Mucosa of rectum (tissue), 2 donors: ENCODE results near the gene RAB27B.
A peak's percentile ranks its signal among the peaks of the same experiment; 100 is the strongest.
"Not testable (repeated sequence)": the region's sequence is repeated elsewhere in the genome, so short reads cannot be mapped to it uniquely, and the experiment has no call there.

ENCODE experiments used
- H3K27ac ChIP-seq, 2 donors: one replicate each; pipeline ENCODE4 v1.7.0; 2013; ENCODE audit warnings: inconsistent platforms in 2 of 2, low read depth in 2 of 2, low read length in 2 of 2
- H3K27me3 ChIP-seq, 2 donors: one replicate each; pipeline ENCODE4 v1.7.0; 2013; ENCODE audit warnings: low read length in 2 of 2; ENCODE audit not compliant: control insufficient read depth in 2 of 2, insufficient read depth in 2 of 2
- H3K36me3 ChIP-seq, 2 donors: one replicate each; pipeline ENCODE4 v1.7.0; 2013; ENCODE audit warnings: low read length in 2 of 2; ENCODE audit not compliant: control insufficient read depth in 2 of 2, insufficient read depth in 2 of 2
- H3K4me1 ChIP-seq, 2 donors: one replicate each; pipeline ENCODE4 v1.7.0; 2013; ENCODE audit warnings: low read length in 2 of 2, mild to moderate bottlenecking in 1 of 2; ENCODE audit not compliant: control insufficient read depth in 2 of 2, insufficient read depth in 2 of 2
- H3K4me3 ChIP-seq, 2 donors: one replicate each; pipeline ENCODE4 v1.7.0; 2013; ENCODE audit warnings: low read length in 2 of 2
- H3K9ac ChIP-seq, 2 donors: one replicate each; pipeline ENCODE4 v1.7.0; 2013; ENCODE audit warnings: low read length in 2 of 2, low read depth in 1 of 2, mild to moderate bottlenecking in 1 of 2
- H3K9me3 ChIP-seq, 2 donors: one replicate each; pipeline ENCODE4 v1.7.0; 2013; ENCODE audit warnings: low read length in 2 of 2; ENCODE audit not compliant: control insufficient read depth in 2 of 2
- donor health status: healthy.
- donor health status: Normal muscosa, but diverticular disease.

Gene RAB27B

GRCh38 chr18:54813305-54813704 is 15.0 kb upstream of the RAB27B start:
- Histone ChIP-seq H3K36me3 (no peaks in the 10 kb centered on the region), H3K4me1 (no peaks in the 10 kb centered on the region), H3K9ac (no peak overlapping the region), H3K4me3 (no peak overlapping the region), H3K9me3 (no peaks in the 10 kb centered on the region), H3K27me3 (no peaks in the 10 kb centered on the region), H3K27ac (no peak overlapping the region)

GRCh38 chr18:54813977-54814565 is 14.2 kb upstream of the RAB27B start:
- no peaks in the 10 kb centered on the region for H3K9me3 ChIP-seq
- H3K36me3 ChIP-seq, result no peaks in the 10 kb centered on the region
- no peaks in the 10 kb centered on the region for H3K27me3 ChIP-seq
- no peak overlapping the region for H3K9ac ChIP-seq
- H3K4me3 ChIP-seq, result no peak overlapping the region
- no peaks in the 10 kb centered on the region for H3K4me1 ChIP-seq
- no peak overlapping the region for H3K27ac ChIP-seq

GRCh38 chr18:54815086-54815485 is 13.2 kb upstream of the RAB27B start:
- no peaks in the 10 kb centered on the region for H3K9me3 ChIP-seq
- H3K4me1 ChIP-seq, result no peaks in the 10 kb centered on the region
- no peak overlapping the region for H3K4me3 ChIP-seq
- no peaks in the 10 kb centered on the region for H3K36me3 ChIP-seq
- H3K27ac ChIP-seq, result no peak overlapping the region
- no peak overlapping the region for H3K9ac ChIP-seq
- no peaks in the 10 kb centered on the region for H3K27me3 ChIP-seq

- H3K27ac ChIP-seq, H3K4me3 ChIP-seq, H3K9ac ChIP-seq, H3K9me3 ChIP-seq, H3K27me3 ChIP-seq, H3K36me3 ChIP-seq, H3K4me1 ChIP-seq: not testable (repeated sequence)
Measured at GRCh38 chr18:54820785-54821275, 7.4 kb upstream of the RAB27B start.

DNA sequence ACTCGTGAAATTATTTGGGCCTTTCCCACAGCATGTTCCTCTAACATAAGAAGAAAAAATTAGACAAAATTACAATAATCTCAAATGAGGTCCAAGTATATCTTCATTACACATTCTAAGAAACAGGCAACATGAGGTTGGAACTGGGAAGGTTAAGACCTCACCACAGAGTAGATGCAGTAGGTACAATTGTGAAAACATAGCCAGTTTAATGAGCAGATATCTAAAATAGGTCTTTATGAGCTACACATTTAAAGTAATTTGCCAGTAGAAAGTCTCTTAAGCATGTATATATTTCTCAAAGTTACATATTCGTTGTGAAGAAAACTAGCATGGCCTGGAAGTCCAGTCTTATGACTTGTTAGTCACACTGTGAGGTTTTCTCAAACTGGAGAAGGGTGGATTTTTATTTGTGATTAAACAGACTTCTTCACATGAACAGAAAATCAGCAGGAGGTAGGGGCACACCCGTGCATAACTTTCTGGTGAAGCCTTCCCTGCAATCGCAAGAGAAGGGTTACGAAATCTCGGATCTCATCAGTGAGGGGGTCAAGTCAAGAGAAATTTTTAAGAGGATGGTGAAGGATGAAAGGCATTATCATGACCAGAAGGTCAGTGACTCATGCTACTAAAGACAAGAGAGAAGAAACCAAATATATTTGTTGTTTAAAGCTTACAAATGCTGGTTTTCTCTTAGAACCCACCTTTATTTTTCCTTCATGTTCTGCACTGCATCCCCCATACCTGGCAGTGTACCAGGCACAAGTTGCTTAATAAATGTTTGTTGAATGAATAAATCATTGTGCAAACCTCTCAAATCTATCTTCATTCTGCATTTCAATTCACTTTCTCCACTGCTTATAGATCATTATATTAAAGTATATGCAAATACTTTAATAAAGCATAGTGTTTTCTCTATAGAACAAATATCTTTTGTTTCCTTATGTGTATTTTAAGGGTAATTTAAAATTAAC is 5.1 kb upstream of the RAB27B start:
- Histone ChIP-seq H3K9ac (no peak overlapping the region), H3K27me3 (no peaks in the 10 kb centered on the region), H3K27ac (no peak overlapping the region), H3K4me1 (peaks cover 0 to 3% of the 10 kb centered on the region in 2 donors), H3K4me3 (no peak overlapping the region), H3K36me3 (no peaks in the 10 kb centered on the region), H3K9me3 (no peaks in the 10 kb centered on the region)

DNA sequence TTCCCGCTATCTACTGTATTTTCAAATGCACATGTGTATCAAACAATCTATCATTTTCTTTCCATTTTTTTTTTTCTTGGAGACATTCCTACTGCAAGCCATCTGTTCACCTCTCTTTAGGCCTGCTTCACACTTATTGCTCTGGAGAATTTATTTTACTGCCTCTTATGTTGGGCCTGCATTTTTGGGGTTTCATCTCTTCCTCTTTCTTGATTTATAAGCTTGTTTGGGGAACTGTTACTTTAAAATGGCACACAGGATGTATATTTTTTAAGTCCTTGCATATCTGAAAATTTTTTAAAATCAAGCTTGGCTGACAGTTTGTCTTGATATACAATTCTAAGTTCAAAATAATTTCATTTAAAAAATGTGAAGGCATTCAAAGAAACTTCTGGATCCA is 3.5 kb upstream of the RAB27B start:
- H3K4me1 ChIP-seq, result peaks cover 0 to 9% of the 10 kb centered on the region in 2 donors
- H3K9ac ChIP-seq, result no peak overlapping the region
- no peak overlapping the region for H3K27ac ChIP-seq
- H3K36me3 ChIP-seq, result no peaks in the 10 kb centered on the region
- no peaks in the 10 kb centered on the region for H3K9me3 ChIP-seq
- no peaks in the 10 kb centered on the region for H3K27me3 ChIP-seq
- no peak overlapping the region for H3K4me3 ChIP-seq

DNA sequence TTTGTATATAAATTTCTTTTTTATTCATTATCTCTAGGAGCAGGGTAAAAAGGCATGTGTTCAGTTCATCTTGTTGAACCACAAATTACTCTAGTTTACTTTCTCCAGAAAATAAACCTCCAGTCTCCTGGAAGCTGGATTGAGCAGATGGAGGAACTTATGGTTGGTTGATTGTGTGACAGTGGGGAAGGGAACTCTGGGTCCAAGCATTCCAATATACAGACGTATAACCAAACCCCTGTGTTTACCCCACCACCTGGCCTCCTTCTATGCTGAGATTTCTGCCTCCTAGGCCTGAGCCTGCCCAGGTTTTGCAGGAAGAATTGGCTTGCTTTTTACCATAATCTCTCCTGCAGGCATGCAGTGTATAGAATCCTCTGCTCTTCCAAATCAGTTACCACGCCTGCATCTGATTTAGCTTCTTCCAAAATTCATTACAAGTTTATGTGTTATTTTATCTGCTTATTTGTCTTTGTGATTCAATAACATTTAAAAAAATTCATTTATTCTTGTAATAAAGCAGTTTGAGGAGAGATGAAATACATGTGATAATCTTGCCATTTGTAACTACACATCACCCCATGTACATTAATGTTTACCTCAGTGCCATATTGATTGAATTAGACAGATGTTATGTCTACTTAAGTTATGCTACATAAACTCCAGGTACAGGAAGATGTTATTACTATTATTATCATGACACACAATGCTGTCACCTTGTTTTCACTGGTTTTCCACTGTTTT is 2.5 kb upstream of the RAB27B start:
- H3K4me3 ChIP-seq, result no peak overlapping the region
- H3K27me3 ChIP-seq, result no peaks in the 10 kb centered on the region
- H3K27ac ChIP-seq, result no peak overlapping the region
- H3K36me3 ChIP-seq, result no peaks in the 10 kb centered on the region
- peaks cover 0 to 9% of the 10 kb centered on the region in 2 donors for H3K4me1 ChIP-seq
- no peaks in the 10 kb centered on the region for H3K9me3 ChIP-seq
- H3K9ac ChIP-seq, result no peak overlapping the region

DNA sequence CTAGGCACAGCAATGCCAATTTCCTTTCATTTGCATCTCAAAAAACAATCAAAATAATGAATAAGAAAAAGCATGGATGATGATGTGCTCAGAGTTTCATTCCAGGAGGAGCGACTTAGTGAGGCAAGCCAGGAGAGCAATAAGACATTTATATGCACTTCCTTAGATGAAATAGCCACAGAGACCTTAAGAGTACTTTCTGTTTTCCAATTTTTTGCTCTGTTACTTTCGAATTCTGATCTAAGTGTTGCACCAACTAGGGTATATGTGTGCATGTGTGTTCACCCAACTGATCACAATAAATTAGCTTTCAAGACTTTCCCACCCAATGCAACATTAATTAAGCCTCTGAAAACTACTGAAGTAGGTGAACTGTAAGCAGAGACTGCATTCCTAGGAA is 709 bp downstream of the RAB27B start:
- H3K4me1 ChIP-seq, result peaks cover 0 to 9% of the 10 kb centered on the region in 2 donors
- H3K9me3 ChIP-seq, result no peaks in the 10 kb centered on the region
- H3K4me3 ChIP-seq, result peak overlapping the region; percentile 83 to 85
- H3K36me3 ChIP-seq, result no peaks in the 10 kb centered on the region
- peak overlapping the region; percentile 15 to 79 for H3K9ac ChIP-seq
- H3K27ac ChIP-seq, result peak overlapping the region; percentile 83 to 89
- no peaks in the 10 kb centered on the region for H3K27me3 ChIP-seq

- Histone ChIP-seq H3K9me3 (no peaks in the 10 kb centered on the region), H3K36me3 (no peaks in the 10 kb centered on the region), H3K27ac (no peak overlapping the region), H3K4me1 (peaks cover 0 to 9% of the 10 kb centered on the region in 2 donors), H3K9ac (no peak overlapping the region), H3K4me3 (peak overlapping the region in 1 of 2 donors; percentile 34), H3K27me3 (no peaks in the 10 kb centered on the region)
Measured at GRCh38 chr18:54829856-54830255, 1.6 kb downstream of the RAB27B start.

DNA sequence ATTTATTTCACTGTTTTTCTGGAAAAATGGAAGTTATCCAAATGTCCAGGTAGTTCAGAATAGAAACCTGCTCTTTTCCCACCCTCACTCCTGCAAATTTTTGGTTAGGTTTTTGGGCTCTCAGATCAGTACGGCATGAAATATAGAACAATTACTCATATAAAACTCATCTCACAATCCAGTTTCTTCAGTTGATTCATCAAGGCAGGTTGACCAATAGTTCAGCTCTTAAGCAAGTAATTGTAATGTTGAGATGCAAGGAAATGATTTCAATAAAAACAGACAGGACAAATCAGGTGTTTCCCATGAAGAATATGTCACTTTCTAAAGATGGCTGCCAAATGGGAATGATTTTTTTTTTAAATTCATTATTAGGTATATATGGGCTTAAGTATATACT is 2.0 kb downstream of the RAB27B start:
- Histone ChIP-seq H3K4me1 (peaks cover 0 to 9% of the 10 kb centered on the region in 2 donors), H3K27me3 (no peaks in the 10 kb centered on the region), H3K9ac (no peak overlapping the region), H3K36me3 (no peaks in the 10 kb centered on the region), H3K27ac (no peak overlapping the region), H3K9me3 (no peaks in the 10 kb centered on the region), H3K4me3 (no peak overlapping the region)
